OCI-LY3 (cell line): ENCODE measurements around the gene ADAM10.

Experiments used
- H2AFZ ChIP-seq: fragments of 200-600, 300-600 bp; shearing (Covaris generic); 2 replicates; pipeline ENCODE4 v1.6.0; 2014; ENCODE audit warnings: antibody characterized with exemption, low read depth, low read length
- H3K27ac ChIP-seq: fragments of 200-600, 300-600 bp; sonication (generic); 2 replicates; pipeline ENCODE4 v1.5.1; 2014; ENCODE audit warnings: mild to moderate bottlenecking, low read length, moderate library complexity, mixed read lengths
- H3K27me3 ChIP-seq: fragments of 200-600, 300-600 bp; sonication (generic); 2 replicates; pipeline ENCODE4 v1.6.1; 2014; ENCODE audit warnings: low read depth, low read length, mixed read lengths
- H3K36me3 ChIP-seq: fragments of 200-600, 300-600 bp; sonication (generic); replicated peaks from 2 replicates; pipeline ENCODE3; 2014; ENCODE audit warnings: low read depth, low read length, mixed read lengths
- H3K4me1 ChIP-seq: fragments of 300-600, 200-600 bp; sonication (generic); 2 replicates; pipeline ENCODE4 v1.6.1; 2014; ENCODE audit warnings: low read length, mixed read lengths
- H3K4me2 ChIP-seq: fragments of 200-600, 300-600 bp; sonication (generic); 2 replicates; pipeline ENCODE4 v1.6.1; 2014; ENCODE audit warnings: low read length, mixed read lengths
- H3K4me3 ChIP-seq: fragments of 300-600, 200-600 bp; sonication (generic); 2 replicates; pipeline ENCODE4 v1.5.1; 2014; ENCODE audit warnings: antibody characterized with exemption, mild to moderate bottlenecking, low read length, moderate library complexity
- H3K79me2 ChIP-seq: fragments of 300-600, 200-600 bp; shearing (Covaris generic); 2 replicates; pipeline ENCODE4 v1.6.1; 2014; ENCODE audit warnings: mild to moderate bottlenecking, low read length, mixed read lengths
- H3K9ac ChIP-seq: fragments of 300-600, 200-600 bp; shearing (Covaris generic); 2 replicates; pipeline ENCODE4 v1.6.0; 2014; ENCODE audit warnings: mild to moderate bottlenecking, low read length, moderate library complexity
- H3K9me3 ChIP-seq: fragments of 200-600, 300-600 bp; shearing (Covaris generic); 2 replicates; pipeline ENCODE4 v1.6.1; 2014; ENCODE audit warnings: low read length, mixed read lengths; ENCODE audit not compliant: insufficient read depth
- H4K20me1 ChIP-seq: fragments of 200-600, 300-600 bp; sonication (generic); 2 replicates; pipeline ENCODE4 v1.6.1; 2016; ENCODE audit warnings: low read length, mixed read lengths; ENCODE audit not compliant: insufficient read depth
- CTCF ChIP-seq: fragments of 200-600, 300-600 bp; sonication (generic); IDR thresholded peaks from 2 replicates; pipeline ENCODE4 v1.5.1; 2014; ENCODE audit warnings: antibody characterized with exemption, low read length, low read depth
- EZH2phosphoT487 ChIP-seq: fragments of 200-600 bp; shearing (Covaris generic); IDR thresholded peaks from 2 replicates; pipeline ENCODE4 v1.6.1; 2018; ENCODE audit warnings: antibody characterized with exemption, mixed run types, low read depth

The ADAM10 gene

GRCh38 chr15:58587486-58587885 lies 162.0 kb downstream of the ADAM10 start:
- no peak overlapping the region for H3K4me2 ChIP-seq

GRCh38 chr15:58585693-58586443 lies 163.6 kb downstream of the ADAM10 start:
- H3K9ac ChIP-seq = no peak overlapping the region

More at GRCh38 chr15:58587486-58587885, 162.0 kb downstream of the ADAM10 start:
- Histone ChIP-seq H3K9ac (no peak overlapping the region), H3K36me3 (no peaks in the 10 kb centered on the region), H3K4me3 (no peak overlapping the region), H3K27me3 (no peaks in the 10 kb centered on the region), H2AFZ (no peak overlapping the region), H3K79me2 (no peaks in the 10 kb centered on the region), H4K20me1 (no peaks in the 10 kb centered on the region), H3K4me1 (0 out of 2 replicates have a peak, but pooled peaks cover 3% of the 10 kb centered on the region), H3K9me3 (no peaks in the 10 kb centered on the region), H3K27ac (no peak overlapping the region)
- TF ChIP-seq EZH2phosphoT487 (no peak), CTCF (no peak)

GRCh38 chr15:58584789-58585461 lies 164.6 kb downstream of the ADAM10 start:
- Histone ChIP-seq H3K9me3 (no peaks in the 10 kb centered on the region), H3K79me2 (no peaks in the 10 kb centered on the region), H3K4me1 (0 out of 2 replicates have a peak, but pooled peaks cover 3% of the 10 kb centered on the region), H2AFZ (no peak overlapping the region), H3K4me3 (no peak overlapping the region), H4K20me1 (no peaks in the 10 kb centered on the region), H3K27me3 (no peaks in the 10 kb centered on the region), H3K36me3 (no peaks in the 10 kb centered on the region), H3K27ac (no peak overlapping the region), H3K4me2 (no peak overlapping the region), H3K9ac (no peak overlapping the region)
- no peak for TF ChIP-seq CTCF
- no peak for TF ChIP-seq EZH2phosphoT487

More at GRCh38 chr15:58585693-58586443, 163.6 kb downstream of the ADAM10 start:
- Histone ChIP-seq H3K27ac (no peak overlapping the region), H4K20me1 (no peaks in the 10 kb centered on the region), H3K36me3 (no peaks in the 10 kb centered on the region), H2AFZ (no peak overlapping the region), H3K4me3 (no peak overlapping the region), H3K27me3 (no peaks in the 10 kb centered on the region), H3K4me2 (no peak overlapping the region), H3K79me2 (no peaks in the 10 kb centered on the region), H3K4me1 (0 out of 2 replicates have a peak, but pooled peaks cover 3% of the 10 kb centered on the region), H3K9me3 (no peaks in the 10 kb centered on the region)
- TF ChIP-seq CTCF (no peak), EZH2phosphoT487 (no peak)

GRCh38 chr15:58583171-58583908 lies 166.2 kb downstream of the ADAM10 start:
- Histone ChIP-seq H3K27ac (no peak overlapping the region), H2AFZ (no peak overlapping the region), H3K4me3 (no peak overlapping the region), H3K9me3 (no peaks in the 10 kb centered on the region), H3K9ac (no peak overlapping the region), H3K79me2 (no peaks in the 10 kb centered on the region), H4K20me1 (no peaks in the 10 kb centered on the region), H3K36me3 (no peaks in the 10 kb centered on the region), H3K27me3 (no peaks in the 10 kb centered on the region), H3K4me1 (0 out of 2 replicates have a peak, but pooled peaks cover 3% of the 10 kb centered on the region), H3K4me2 (no peak overlapping the region)
- TF ChIP-seq EZH2phosphoT487 (no peak), CTCF (no peak)
